Type B pancreatic cell (in vitro differentiated cells): ENCODE results near the gene NPVF. TPM values are rescaled to one million over a fixed set of nuclear protein-coding genes. Genes with fewer than 3 reads are reported as not detected.

Source experiments
- DNase-seq: peaks from one replicate; pipeline ENCODE4 v3.0.0; 2021; ENCODE audit warnings: mixed read lengths; ENCODE audit not compliant: unreplicated experiment; ENCODE audit errors: extremely low spot score
- H3K27ac Mint-ChIP-seq: 2 replicates; pipeline ENCODE4 v1.8.0; 2021; ENCODE audit warnings: mild to moderate bottlenecking, mixed read lengths
- H3K27me3 Mint-ChIP-seq: 2 replicates; pipeline ENCODE4 v1.8.0; 2021; ENCODE audit warnings: mixed read lengths
- H3K36me3 Mint-ChIP-seq: 2 replicates; pipeline ENCODE4 v1.8.0; 2021; ENCODE audit warnings: mixed read lengths
- H3K4me1 Mint-ChIP-seq: one replicate; pipeline ENCODE4 v1.8.0; 2021; ENCODE audit warnings: mixed read lengths; ENCODE audit not compliant: unreplicated experiment
- H3K4me3 Mint-ChIP-seq: 2 replicates; pipeline ENCODE4 v1.8.0; 2021; ENCODE audit warnings: mild to moderate bottlenecking, mixed read lengths
- H3K9me3 Mint-ChIP-seq: 2 replicates; pipeline ENCODE4 v1.8.0; 2021; ENCODE audit warnings: mixed read lengths
- total RNA-seq: library from RNA; stranded (reverse); gene quantifications from 2 replicates; pipeline ENCODE4 v1.2.1, GENCODE V29; 2021; ENCODE audit warnings: low replicate concordance
- TF ChIP-seq, protein P1 (sequence below): fragments of 200-600 bp; sonication (generic); conservative IDR thresholded peaks from 2 replicates; pipeline ENCODE4 v1.5.0; 2021; ENCODE audit warnings: antibody characterized with exemption, mild to moderate bottlenecking

NPVF gene
- total RNA-seq, 1 donor from 2014 or later: not detected

DNA sequence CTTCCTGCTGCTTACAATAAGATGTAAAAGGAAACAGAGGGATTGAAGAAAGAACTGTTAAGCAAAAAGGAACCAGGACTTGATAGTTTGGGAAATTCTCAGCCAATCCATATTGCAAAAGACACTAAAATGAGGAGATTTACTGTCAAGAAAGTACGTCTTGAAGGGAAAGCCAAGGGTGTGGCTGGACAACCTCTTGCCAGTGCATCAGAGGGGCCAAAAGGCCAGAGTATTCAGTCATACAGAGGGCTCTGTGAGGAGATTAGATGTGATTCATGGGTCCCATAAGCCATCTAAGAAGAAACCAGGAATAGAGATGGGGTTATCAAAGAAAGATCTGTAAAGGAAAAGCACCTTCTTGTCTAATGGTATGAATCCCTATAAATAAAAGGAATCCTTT is 25.4 kb upstream of the NPVF start:
- TF ChIP-seq, protein P1, sequence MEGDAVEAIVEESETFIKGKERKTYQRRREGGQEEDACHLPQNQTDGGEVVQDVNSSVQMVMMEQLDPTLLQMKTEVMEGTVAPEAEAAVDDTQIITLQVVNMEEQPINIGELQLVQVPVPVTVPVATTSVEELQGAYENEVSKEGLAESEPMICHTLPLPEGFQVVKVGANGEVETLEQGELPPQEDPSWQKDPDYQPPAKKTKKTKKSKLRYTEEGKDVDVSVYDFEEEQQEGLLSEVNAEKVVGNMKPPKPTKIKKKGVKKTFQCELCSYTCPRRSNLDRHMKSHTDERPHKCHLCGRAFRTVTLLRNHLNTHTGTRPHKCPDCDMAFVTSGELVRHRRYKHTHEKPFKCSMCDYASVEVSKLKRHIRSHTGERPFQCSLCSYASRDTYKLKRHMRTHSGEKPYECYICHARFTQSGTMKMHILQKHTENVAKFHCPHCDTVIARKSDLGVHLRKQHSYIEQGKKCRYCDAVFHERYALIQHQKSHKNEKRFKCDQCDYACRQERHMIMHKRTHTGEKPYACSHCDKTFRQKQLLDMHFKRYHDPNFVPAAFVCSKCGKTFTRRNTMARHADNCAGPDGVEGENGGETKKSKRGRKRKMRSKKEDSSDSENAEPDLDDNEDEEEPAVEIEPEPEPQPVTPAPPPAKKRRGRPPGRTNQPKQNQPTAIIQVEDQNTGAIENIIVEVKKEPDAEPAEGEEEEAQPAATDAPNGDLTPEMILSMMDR: no peak

DNA sequence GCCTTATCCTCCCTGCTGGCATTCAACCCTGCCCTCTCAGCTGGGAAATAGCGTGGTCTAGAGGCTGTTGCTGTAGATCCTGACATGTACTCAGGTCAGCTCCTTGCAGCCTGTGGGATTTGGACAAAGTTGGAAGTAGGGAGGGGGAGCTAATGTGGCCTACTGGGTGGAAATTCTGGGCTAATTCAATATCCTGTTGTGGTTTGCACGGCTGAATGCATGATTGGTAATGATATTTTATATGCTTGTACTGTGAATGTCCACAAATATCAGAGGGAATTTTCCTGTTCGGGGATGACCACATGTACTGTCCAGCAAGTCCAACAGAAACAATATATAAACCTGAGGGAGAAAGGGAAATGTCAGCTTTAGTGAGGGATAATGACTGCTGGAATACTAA is 22.1 kb upstream of the NPVF start:
- no peak overlapping the region for H3K27ac Mint-ChIP-seq
- no peaks in the 10 kb centered on the region for H3K36me3 Mint-ChIP-seq
- peaks cover 10% of the 10 kb centered on the region for H3K4me1 Mint-ChIP-seq
- no peaks in the 10 kb centered on the region for H3K27me3 Mint-ChIP-seq
- TF ChIP-seq, protein P1: no peak
- H3K4me3 Mint-ChIP-seq: no peak overlapping the region
- no peak for DNase-seq
- H3K9me3 Mint-ChIP-seq: peaks cover 8% of the 10 kb centered on the region

More for the DNA sequence above, 25.4 kb upstream of the NPVF start:
- Mint-ChIP-seq H3K4me1 (peaks cover 13% of the 10 kb centered on the region), H3K27me3 (peaks cover 2% of the 10 kb centered on the region), H3K27ac (no peak overlapping the region), H3K9me3 (peaks cover 2% of the 10 kb centered on the region), H3K4me3 (no peak overlapping the region), H3K36me3 (no peaks in the 10 kb centered on the region)
- DNase-seq: no peak

DNA sequence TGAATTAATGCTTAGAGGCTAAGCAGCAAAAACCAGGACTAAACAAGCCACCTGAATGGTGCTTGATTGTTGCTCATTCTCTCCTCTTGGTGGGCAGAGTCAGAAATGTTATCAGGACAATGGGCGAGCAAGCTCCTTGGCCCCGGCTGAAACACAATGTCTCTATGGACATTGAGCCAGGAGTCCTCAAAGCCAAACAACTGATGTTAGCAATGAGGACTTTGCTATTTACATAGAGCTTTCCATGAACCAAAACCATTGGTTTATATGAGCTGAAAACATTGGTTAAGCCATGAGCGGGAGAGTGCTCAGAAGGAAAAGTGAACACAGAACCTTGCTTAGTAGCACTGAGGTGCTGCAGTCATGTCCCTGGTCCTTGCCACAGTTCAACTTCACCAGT is 21.5 kb upstream of the NPVF start:
- no peak for DNase-seq
- Mint-ChIP-seq H3K4me3 (no peak overlapping the region), H3K4me1 (peaks cover 7% of the 10 kb centered on the region), H3K27me3 (no peaks in the 10 kb centered on the region), H3K27ac (no peak overlapping the region), H3K36me3 (no peaks in the 10 kb centered on the region), H3K9me3 (peaks cover 8% of the 10 kb centered on the region)
- TF ChIP-seq, protein P1: no peak

DNA sequence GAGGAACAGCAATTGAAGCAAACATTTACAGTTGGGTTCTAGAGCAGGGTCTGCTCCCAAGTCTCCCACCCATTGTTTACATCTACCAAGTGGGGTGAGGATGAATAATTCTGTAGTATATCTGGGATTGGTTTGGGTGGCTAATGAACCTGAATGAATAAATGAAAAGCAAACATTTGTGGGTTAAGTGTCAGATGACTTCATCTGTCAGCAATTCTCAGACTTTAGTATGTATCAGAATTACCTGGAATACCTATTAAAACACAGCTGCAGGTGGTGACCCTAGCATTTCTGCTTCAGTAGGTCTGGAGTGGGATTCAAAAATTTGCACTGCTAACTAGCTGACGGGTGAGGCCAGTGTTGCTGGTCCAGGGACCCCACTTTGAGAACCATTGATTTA is 18.0 kb upstream of the NPVF start:
- Mint-ChIP-seq H3K4me1 (peaks cover 11% of the 10 kb centered on the region), H3K4me3 (no peak overlapping the region), H3K27me3 (peaks cover 4% of the 10 kb centered on the region), H3K27ac (no peak overlapping the region), H3K9me3 (peaks cover 8% of the 10 kb centered on the region), H3K36me3 (peaks cover 3% of the 10 kb centered on the region)
- TF ChIP-seq, protein P1: no peak
- DNase-seq: no peak

DNA sequence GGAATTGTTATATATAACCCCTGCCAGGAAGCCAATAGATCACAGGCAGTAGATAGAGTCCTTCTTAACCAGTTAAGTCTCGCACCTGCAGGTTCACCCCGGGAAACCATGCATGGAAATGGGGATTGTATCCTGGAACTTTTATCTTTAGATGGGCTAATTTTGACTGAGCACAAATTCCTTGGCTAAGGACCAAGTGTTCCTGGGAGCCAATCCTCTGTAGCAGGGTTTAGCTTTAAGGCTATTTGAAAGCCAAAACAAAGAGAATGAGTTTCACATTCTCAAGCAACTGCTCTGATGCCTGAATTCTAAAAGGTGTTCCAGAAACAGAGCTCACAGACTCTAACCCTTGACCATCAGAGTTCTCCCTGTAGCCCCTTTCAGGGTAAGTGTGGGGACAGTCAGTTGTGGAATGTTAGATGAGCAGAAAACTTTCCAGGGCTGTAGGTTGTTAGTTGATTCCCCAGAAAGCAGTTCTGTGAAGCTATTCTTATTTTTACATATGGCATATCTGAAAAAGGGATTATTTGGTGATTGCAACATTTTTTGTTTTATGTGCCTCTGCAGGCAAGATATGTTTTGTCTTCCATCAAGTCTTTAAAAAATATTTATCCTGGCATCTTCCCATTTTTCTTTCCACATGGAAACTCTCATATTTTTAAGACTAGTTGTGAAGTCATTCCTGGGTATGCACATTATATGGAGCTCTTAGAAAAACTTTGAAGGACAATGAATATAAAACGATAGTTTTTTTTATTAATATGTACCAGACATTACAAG is 16.2 kb upstream of the NPVF start:
- H3K27ac Mint-ChIP-seq: no peak overlapping the region
- TF ChIP-seq, protein P1: no peak
- no peak overlapping the region for H3K4me3 Mint-ChIP-seq
- DNase-seq: no peak
- H3K27me3 Mint-ChIP-seq: peaks cover 4% of the 10 kb centered on the region
- peaks cover 8% of the 10 kb centered on the region for H3K9me3 Mint-ChIP-seq
- peaks cover 3% of the 10 kb centered on the region for H3K36me3 Mint-ChIP-seq
- peaks cover 11% of the 10 kb centered on the region for H3K4me1 Mint-ChIP-seq
